Right lobe of liver (tissue), 6 donors: ENCODE measurements around the gene ADAMTS16. TPM values are rescaled to one million over a fixed set of nuclear protein-coding genes. Genes with fewer than 3 reads are reported as not detected.

ENCODE experiments used
- ATAC-seq, 4 donors: fragments of 200-7000 bp; cut with Tn5 transposase; one replicate each; pipeline ENCODE4 v1.9.1; 2020; ENCODE audit warnings: mild to moderate bottlenecking in 4 of 4, moderate library complexity in 4 of 4
- DNase-seq, 3 donors: peaks; one replicate each; pipeline ENCODE4 v3.0.0-alpha.2; 2020
- H3K27ac ChIP-seq, 3 donors: fragments of 200-600 bp; one replicate each; pipeline ENCODE4 v1.8.0; 2022
- H3K27me3 ChIP-seq, 2 donors: fragments of 200-600 bp; one replicate each; pipeline ENCODE4 v1.8.0; 2022
- H3K36me3 ChIP-seq, 4 donors: fragments of 200-600 bp; sonication (generic) in 1 of 4; one replicate each; pipeline versions ENCODE4 v1.5.1 to v1.8.0; 2017 to 2022; ENCODE audit warnings: control low read depth in 1 of 4
- H3K4me1 ChIP-seq, 4 donors: fragments of 200-600 bp; sonication (generic) in 1 of 4; one replicate each; pipeline versions ENCODE4 v1.5.1 to v1.8.0; 2017 to 2022; ENCODE audit warnings: control low read depth in 1 of 4
- H3K4me3 ChIP-seq, 3 donors: fragments of 200-600 bp; one replicate each; pipeline ENCODE4 v1.8.0; 2022
- H3K9me3 ChIP-seq, 4 donors: fragments of 200-600 bp; sonication (generic) in 1 of 4; one replicate each; pipeline versions ENCODE4 v1.5.1 to v1.8.0; 2017 to 2022; ENCODE audit warnings: control low read depth in 1 of 4
- CTCF ChIP-seq, 4 donors: fragments of 200-600 bp in 3 of 4; fragments of 450-650 bp in 1 of 4; IDR thresholded peaks; one replicate each; pipeline versions ENCODE4 v1.5.1 to v1.8.0; 2016 to 2022; ENCODE audit warnings: antibody characterized with exemption in 4 of 4, mild to moderate bottlenecking in 2 of 4
- POLR2A ChIP-seq: fragments of 450-650 bp; IDR thresholded peaks from one replicate; pipeline ENCODE4 v1.6.1; 2017; ENCODE audit warnings: antibody characterized with exemption, mild to moderate bottlenecking
- WGBS: methylation state at CpG from one replicate; pipeline ENCODE4 v1.1.6; 2018; ENCODE audit warnings: low coverage, low lambda C conversion rate; ENCODE audit not compliant: insufficient coverage; ENCODE audit errors: missing lambda C conversion rate; 5-methylcytosine and 5-hydroxymethylcytosine counted together
- intact Hi-C, 2 donors: fragments of 100-400 bp; cut with DNase I; formaldehyde crosslinking; loops; one replicate each; pipeline versions ENCODE4 v1.11.2 to v1.14.1; 2022
- total RNA-seq, 6 experiments: library from RNA; depleted of rRNA in 2 of 6; stranded (reverse); fragments of >200 nt in 2 of 6; fragmentation: NEBNext Ultra II Directional in 3 of 6; extraction: Animal tissue kit (Norgen Biotek cat#: 25700) in 3 of 6; gene quantifications; one replicate each; pipeline versions ENCODE4 v1.1.0 to v1.2.4, GENCODE V29; 2016 to 2023
- donor health status: DM: no; HTN: yes; CAD: no.
- donor health status: DM: no; HTN: no; CAD: no.
- donor health status: DM: no; HTN: no; CAD: no.
- donor health status: DM: no; HTN: yes; CAD: no.
- donor health status: DM: no; HTN: yes; CAD: no.

Gene ADAMTS16
- total RNA-seq, 6 experiments from 2014 or later, result not detected

GRCh38 chr5:5195128-5195918 lies 55.2 kb downstream of the ADAMTS16 start:
- DNase-seq (no peak), ATAC-seq (no peak)
- intact Hi-C loops, result no loop called here
- Histone ChIP-seq H3K4me1 (no peaks in the 10 kb centered on the region), H3K27ac (no peak overlapping the region), H3K36me3 (no peaks in the 10 kb centered on the region), H3K9me3 (no peaks in the 10 kb centered on the region), H3K27me3 (no peaks in the 10 kb centered on the region), H3K4me3 (no peak overlapping the region)
- TF ChIP-seq CTCF (IDR thresholded peaks at IDR 0.05) (no peak), POLR2A (no peak)
- 87% methylated on average over 3 of the region's 4 CpGs for WGBS

GRCh38 chr5:5198135-5198534 lies 58.0 kb downstream of the ADAMTS16 start:
- no peak overlapping the region for H3K27ac ChIP-seq
- no peaks in the 10 kb centered on the region for H3K27me3 ChIP-seq
- H3K36me3 ChIP-seq, result no peaks in the 10 kb centered on the region
- ATAC-seq (no peak), DNase-seq (no peak)
- intact Hi-C loops, result no loop called here
- H3K4me3 ChIP-seq, result no peak overlapping the region
- H3K9me3 ChIP-seq, result no peaks in the 10 kb centered on the region
- no peaks in the 10 kb centered on the region for H3K4me1 ChIP-seq
- TF ChIP-seq POLR2A (no peak), CTCF (IDR thresholded peaks at IDR 0.05) (no peak)
- 79% methylated on average over 7 of the region's 7 CpGs for WGBS

GRCh38 chr5:5198815-5199214 lies 58.7 kb downstream of the ADAMTS16 start:
- H3K4me1 ChIP-seq, result no peaks in the 10 kb centered on the region
- no peaks in the 10 kb centered on the region for H3K36me3 ChIP-seq
- no peak overlapping the region for H3K4me3 ChIP-seq
- WGBS, result no CpG with 5 or more reads among the region's 1 CpG
- intact Hi-C loops, result no loop called here
- H3K27ac ChIP-seq, result no peak overlapping the region
- H3K9me3 ChIP-seq, result no peaks in the 10 kb centered on the region
- H3K27me3 ChIP-seq, result no peaks in the 10 kb centered on the region
- DNase-seq, result no peak
- no peak for ATAC-seq
- TF ChIP-seq POLR2A, result no peak
- TF ChIP-seq CTCF (IDR thresholded peaks at IDR 0.05), result no peak

- TF ChIP-seq CTCF (IDR thresholded peaks at IDR 0.05) (no peak), POLR2A (no peak)
- no peaks in the 10 kb centered on the region for H3K27me3 ChIP-seq
- no peaks in the 10 kb centered on the region for H3K36me3 ChIP-seq
- intact Hi-C loops, result no loop called here
- WGBS, result 15% methylated on average over 4 of the region's 6 CpGs
- DNase-seq (no peak), ATAC-seq (no peak)
- no peaks in the 10 kb centered on the region for H3K9me3 ChIP-seq
- H3K27ac ChIP-seq, result no peak overlapping the region
- H3K4me3 ChIP-seq, result no peak overlapping the region
- no peaks in the 10 kb centered on the region for H3K4me1 ChIP-seq
Measured at GRCh38 chr5:5199495-5199894, 59.4 kb downstream of the ADAMTS16 start.
